Activated CD8-positive, alpha-beta memory T cell treated with anti-CD3 and anti-CD28 coated beads for 4 hours (primary cell): ENCODE results near the gene FGD2.

Experiments used
- DNase-seq, 2 donors: peaks; one replicate each; pipeline ENCODE4 v3.0.0-alpha.2; 2020; ENCODE audit warnings: low read depth in 2 of 2

The FGD2 gene

GRCh38 chr6:37018198-37019064 lies 13.0 kb downstream of the FGD2 start:
- DNase-seq = peak; percentile 74 to 80

- no peak for DNase-seq
These were observed 13.6 kb downstream of the FGD2 start for GRCh38 chr6:37019065-37019450.

GRCh38 chr6:37020381-37020780 lies 14.9 kb downstream of the FGD2 start:
- DNase-seq = no peak

GRCh38 chr6:37020812-37021211 lies 15.4 kb downstream of the FGD2 start:
- no peak for DNase-seq

- peak; percentile 36 to 43 for DNase-seq
These were observed 16.1 kb downstream of the FGD2 start for GRCh38 chr6:37021356-37022129.

GRCh38 chr6:37022135-37022863 lies 16.8 kb downstream of the FGD2 start:
- DNase-seq = no peak

- no peak for DNase-seq
These were observed 19.3 kb downstream of the FGD2 start for GRCh38 chr6:37024656-37025337.

GRCh38 chr6:37025621-37026466 lies 20.4 kb downstream of the FGD2 start:
- DNase-seq = no peak

- DNase-seq = no peak
These were observed 21.7 kb downstream of the FGD2 start for GRCh38 chr6:37027036-37027720.

GRCh38 chr6:37027811-37028469 lies 22.5 kb downstream of the FGD2 start:
- no peak for DNase-seq

- DNase-seq = no peak
These were observed 24.0 kb downstream of the FGD2 start for GRCh38 chr6:37029249-37029971.

GRCh38 chr6:37030599-37030998 lies 25.1 kb downstream of the FGD2 start:
- no peak for DNase-seq

- DNase-seq = no peak
These were observed 26.8 kb downstream of the FGD2 start for GRCh38 chr6:37032239-37032638.

- no peak for DNase-seq
These were observed 27.8 kb downstream of the FGD2 start for GRCh38 chr6:37033255-37033654.

GRCh38 chr6:37033819-37034795 lies 28.7 kb downstream of the FGD2 start:
- DNase-seq = no peak

- DNase-seq = no peak
These were observed 30.7 kb downstream of the FGD2 start for GRCh38 chr6:37036146-37036545.

GRCh38 chr6:37038292-37039198 lies 33.1 kb downstream of the FGD2 start:
- no peak for DNase-seq
